ENCODE data around the gene CFAP97D1.

Gene CFAP97D1

GRCh38 chr17:43767713-43768059 is 12.5 kb upstream of the CFAP97D1 start:
- no peak overlapping the region for H3K27ac ChIP-seq (ENCODE audit: low read depth, low read length)
- no peaks in the 10 kb centered on the region for H3K9me3 ChIP-seq (ENCODE audit: control insufficient read depth, insufficient read depth, low read length)
- peaks cover 35% of the 10 kb centered on the region for H3K36me3 ChIP-seq (ENCODE audit: control insufficient read depth, insufficient read depth, low read length)
- no peaks in the 10 kb centered on the region for H3K27me3 ChIP-seq (ENCODE audit: control insufficient read depth, insufficient read depth, low read length)
- no peak overlapping the region for H3K9ac ChIP-seq (ENCODE audit: low read depth, low read length)
- no peaks in the 10 kb centered on the region for H3K4me1 ChIP-seq (ENCODE audit: control insufficient read depth, insufficient read depth, low read length)
- no peak overlapping the region for H3K4me3 ChIP-seq (ENCODE audit: low read depth, low read length)

- no peaks in the 10 kb centered on the region for H3K9me3 ChIP-seq (ENCODE audit: control insufficient read depth, insufficient read depth, low read length)
- H3K36me3 ChIP-seq (ENCODE audit: control insufficient read depth, insufficient read depth, low read length) = peaks cover 42% of the 10 kb centered on the region
- no peak overlapping the region for H3K4me3 ChIP-seq (ENCODE audit: low read depth, low read length)
- H3K27me3 ChIP-seq (ENCODE audit: control insufficient read depth, insufficient read depth, low read length) = no peaks in the 10 kb centered on the region
- no peaks in the 10 kb centered on the region for H3K4me1 ChIP-seq (ENCODE audit: control insufficient read depth, insufficient read depth, low read length)
- H3K27ac ChIP-seq (ENCODE audit: low read depth, low read length) = no peak overlapping the region
- H3K9ac ChIP-seq (ENCODE audit: low read depth, low read length) = no peak overlapping the region
Measured at GRCh38 chr17:43768382-43768781, 11.9 kb upstream of the CFAP97D1 start.

GRCh38 chr17:43768943-43769342 is 11.3 kb upstream of the CFAP97D1 start:
- no peak overlapping the region for H3K4me3 ChIP-seq (ENCODE audit: low read depth, low read length)
- H3K36me3 ChIP-seq (ENCODE audit: control insufficient read depth, insufficient read depth, low read length) = peaks cover 46% of the 10 kb centered on the region
- no peak overlapping the region for H3K9ac ChIP-seq (ENCODE audit: low read depth, low read length)
- H3K27ac ChIP-seq (ENCODE audit: low read depth, low read length) = no peak overlapping the region
- no peaks in the 10 kb centered on the region for H3K27me3 ChIP-seq (ENCODE audit: control insufficient read depth, insufficient read depth, low read length)
- H3K9me3 ChIP-seq (ENCODE audit: control insufficient read depth, insufficient read depth, low read length) = no peaks in the 10 kb centered on the region
- H3K4me1 ChIP-seq (ENCODE audit: control insufficient read depth, insufficient read depth, low read length) = no peaks in the 10 kb centered on the region

DNA sequence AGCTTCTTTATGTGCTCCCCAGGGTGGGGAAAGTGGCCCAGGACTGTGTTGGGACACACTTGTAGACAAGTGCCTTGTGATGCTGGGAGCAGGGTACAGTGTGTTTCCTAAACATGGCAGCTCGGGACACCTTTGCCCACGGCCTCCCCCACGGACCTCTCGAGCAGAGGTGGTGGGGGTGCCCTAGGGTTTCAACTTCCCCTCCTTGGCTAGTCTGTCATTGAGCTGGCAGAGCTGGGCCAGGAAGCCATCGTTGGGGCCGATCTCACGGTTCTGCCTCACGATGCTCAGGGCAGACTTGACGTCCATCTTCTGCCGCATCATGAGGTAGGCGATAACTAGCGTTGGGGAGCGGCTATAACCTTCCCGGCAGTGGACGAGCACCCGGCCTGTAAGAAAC is 10.8 kb upstream of the CFAP97D1 start:
- Histone ChIP-seq H3K27ac (ENCODE audit: low read depth, low read length) (no peak overlapping the region), H3K9ac (ENCODE audit: low read depth, low read length) (no peak overlapping the region), H3K9me3 (ENCODE audit: control insufficient read depth, insufficient read depth, low read length) (no peaks in the 10 kb centered on the region), H3K4me1 (ENCODE audit: control insufficient read depth, insufficient read depth, low read length) (no peaks in the 10 kb centered on the region), H3K4me3 (ENCODE audit: low read depth, low read length) (no peak overlapping the region), H3K27me3 (ENCODE audit: control insufficient read depth, insufficient read depth, low read length) (no peaks in the 10 kb centered on the region), H3K36me3 (ENCODE audit: control insufficient read depth, insufficient read depth, low read length) (peaks cover 51% of the 10 kb centered on the region)

- no peaks in the 10 kb centered on the region for H3K4me1 ChIP-seq (ENCODE audit: control insufficient read depth, insufficient read depth, low read length)
Measured at GRCh38 chr17:43769859-43770258, 10.4 kb upstream of the CFAP97D1 start.

DNA sequence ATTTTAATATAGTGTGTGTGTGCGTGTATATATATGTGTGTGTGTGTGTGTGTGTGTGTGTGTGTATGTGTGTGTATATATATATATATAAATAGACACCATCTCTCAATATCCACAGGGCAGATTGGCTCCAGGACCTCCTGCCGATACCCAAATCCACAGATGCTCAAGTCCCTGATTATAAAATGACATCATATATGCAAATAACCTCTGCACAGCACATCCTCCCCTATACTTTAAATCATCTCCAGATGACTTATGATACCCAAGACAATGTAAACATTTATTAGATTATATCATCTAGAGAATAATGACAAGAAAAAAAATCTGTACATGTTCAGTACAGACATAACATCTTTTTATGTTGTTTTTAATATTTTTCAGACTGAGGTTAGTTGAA is 9.3 kb upstream of the CFAP97D1 start:
- no peaks in the 10 kb centered on the region for H3K9me3 ChIP-seq (ENCODE audit: control insufficient read depth, insufficient read depth, low read length)
- no peaks in the 10 kb centered on the region for H3K4me1 ChIP-seq (ENCODE audit: control insufficient read depth, insufficient read depth, low read length)
- H3K4me3 ChIP-seq (ENCODE audit: low read depth, low read length) = no peak overlapping the region
- H3K27me3 ChIP-seq (ENCODE audit: control insufficient read depth, insufficient read depth, low read length) = no peaks in the 10 kb centered on the region
- no peak overlapping the region for H3K9ac ChIP-seq (ENCODE audit: low read depth, low read length)
- peaks cover 57% of the 10 kb centered on the region for H3K36me3 ChIP-seq (ENCODE audit: control insufficient read depth, insufficient read depth, low read length)
- H3K27ac ChIP-seq (ENCODE audit: low read depth, low read length) = no peak overlapping the region

More at GRCh38 chr17:43769859-43770258, 10.4 kb upstream of the CFAP97D1 start:
- H3K27ac ChIP-seq (ENCODE audit: low read depth, low read length) = no peak overlapping the region
- no peak overlapping the region for H3K4me3 ChIP-seq (ENCODE audit: low read depth, low read length)
- no peak overlapping the region for H3K9ac ChIP-seq (ENCODE audit: low read depth, low read length)
- peaks cover 55% of the 10 kb centered on the region for H3K36me3 ChIP-seq (ENCODE audit: control insufficient read depth, insufficient read depth, low read length)
- H3K9me3 ChIP-seq (ENCODE audit: control insufficient read depth, insufficient read depth, low read length) = no peaks in the 10 kb centered on the region
- H3K27me3 ChIP-seq (ENCODE audit: control insufficient read depth, insufficient read depth, low read length) = no peaks in the 10 kb centered on the region

GRCh38 chr17:43771463-43771862 is 8.8 kb upstream of the CFAP97D1 start:
- Histone ChIP-seq H3K36me3 (ENCODE audit: control insufficient read depth, insufficient read depth, low read length) (peaks cover 57% of the 10 kb centered on the region), H3K4me3 (ENCODE audit: low read depth, low read length) (no peak overlapping the region), H3K9me3 (ENCODE audit: control insufficient read depth, insufficient read depth, low read length) (no peaks in the 10 kb centered on the region), H3K4me1 (ENCODE audit: control insufficient read depth, insufficient read depth, low read length) (no peaks in the 10 kb centered on the region), H3K27ac (ENCODE audit: low read depth, low read length) (no peak overlapping the region), H3K9ac (ENCODE audit: low read depth, low read length) (no peak overlapping the region), H3K27me3 (ENCODE audit: control insufficient read depth, insufficient read depth, low read length) (no peaks in the 10 kb centered on the region)

DNA sequence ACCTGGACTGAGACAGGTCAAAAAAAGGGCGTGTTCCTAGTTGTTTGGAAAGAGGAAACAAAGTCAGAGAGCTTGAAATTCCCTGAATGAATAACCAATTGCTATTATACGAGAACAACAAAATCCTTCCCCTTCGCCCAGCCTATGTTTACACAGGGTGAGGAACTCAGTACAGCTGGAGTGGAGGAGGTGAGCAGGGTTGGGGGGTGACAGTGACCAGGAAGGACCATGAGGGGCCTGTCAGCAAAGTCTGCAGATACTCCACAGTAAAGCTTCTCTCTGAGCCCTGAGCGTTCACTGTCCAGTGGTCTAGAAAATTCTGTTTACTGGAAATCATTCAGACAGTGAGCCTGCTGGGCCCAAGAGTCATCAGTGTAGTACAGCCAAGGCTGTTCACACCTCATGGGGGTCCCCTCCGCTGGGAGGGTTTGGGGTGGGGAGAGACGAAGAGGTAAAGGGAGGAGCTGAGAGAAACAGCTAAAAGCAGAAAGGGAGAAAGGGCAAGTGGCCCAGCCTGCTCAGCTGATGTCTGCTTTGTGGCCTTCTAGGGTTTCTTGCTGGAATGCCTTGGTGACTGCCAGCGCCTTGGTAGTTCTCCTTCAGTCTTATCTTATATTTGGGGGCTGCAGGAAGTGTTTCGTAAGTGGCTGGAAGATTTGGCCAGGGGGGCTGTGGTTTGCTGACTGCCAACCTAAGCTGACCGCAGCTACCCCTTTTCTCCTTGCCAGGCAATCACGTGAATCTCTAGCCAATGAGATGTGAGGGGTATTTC is 7.2 kb upstream of the CFAP97D1 start:
- Histone ChIP-seq H3K36me3 (ENCODE audit: control insufficient read depth, insufficient read depth, low read length) (peaks cover 64% of the 10 kb centered on the region), H3K27ac (ENCODE audit: low read depth, low read length) (no peak overlapping the region)

DNA sequence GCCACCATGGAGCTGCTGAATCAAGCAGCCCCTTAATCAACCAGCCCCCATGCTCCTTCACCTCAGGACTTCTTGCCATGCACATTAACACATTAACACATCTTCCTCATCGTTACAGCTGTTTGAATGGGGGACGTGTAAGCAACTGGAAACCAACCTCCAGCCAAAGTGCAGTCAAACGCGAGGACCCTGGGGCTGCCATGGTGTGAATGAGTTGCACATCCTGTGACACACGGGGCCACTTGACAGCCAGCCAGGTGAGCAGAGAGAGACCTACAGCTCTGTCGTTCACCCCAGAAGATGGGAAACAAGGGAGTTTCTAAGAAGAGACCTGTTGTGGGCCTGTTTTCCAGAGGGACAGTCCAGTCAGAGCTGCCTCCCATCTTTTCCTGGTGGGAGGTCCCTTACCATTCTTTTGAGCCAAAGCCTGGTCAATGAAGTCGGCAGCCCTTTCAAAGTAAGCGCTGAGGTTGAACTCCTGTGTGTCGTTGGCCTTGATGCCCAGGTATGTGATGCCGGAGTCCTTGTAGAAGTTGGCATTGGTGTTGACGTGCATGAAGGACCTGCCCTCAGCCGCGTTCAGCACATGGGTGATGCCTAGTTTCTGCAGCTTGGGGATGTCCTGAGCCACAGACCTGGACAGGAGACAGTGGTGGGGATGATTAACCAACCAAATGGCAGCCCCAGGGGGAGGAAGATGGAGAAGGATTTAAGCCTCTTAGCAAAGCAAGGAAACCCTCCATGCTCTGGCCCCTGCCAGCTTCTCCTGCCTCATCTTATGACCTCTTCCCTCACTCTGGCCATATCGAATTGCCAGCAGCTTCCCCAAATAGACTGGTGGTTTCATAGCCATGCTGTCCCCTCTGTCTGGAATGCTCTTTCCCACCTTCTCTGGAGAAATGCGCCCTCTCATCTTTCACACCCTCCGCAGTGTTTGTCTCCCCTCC is 5.7 kb upstream of the CFAP97D1 start:
- Histone ChIP-seq H3K4me3 (ENCODE audit: low read depth, low read length) (no peak overlapping the region), H3K36me3 (ENCODE audit: control insufficient read depth, insufficient read depth, low read length) (peaks cover 50% of the 10 kb centered on the region), H3K9ac (ENCODE audit: low read depth, low read length) (no peak overlapping the region), H3K27me3 (ENCODE audit: control insufficient read depth, insufficient read depth, low read length) (peaks cover 2% of the 10 kb centered on the region), H3K4me1 (ENCODE audit: control insufficient read depth, insufficient read depth, low read length) (peaks cover 5% of the 10 kb centered on the region), H3K27ac (ENCODE audit: low read depth, low read length) (no peak overlapping the region), H3K9me3 (ENCODE audit: control insufficient read depth, insufficient read depth, low read length) (no peaks in the 10 kb centered on the region)

More for the DNA sequence above, 7.2 kb upstream of the CFAP97D1 start:
- no peaks in the 10 kb centered on the region for H3K9me3 ChIP-seq (ENCODE audit: control insufficient read depth, insufficient read depth, low read length)
- H3K9ac ChIP-seq (ENCODE audit: low read depth, low read length) = no peak overlapping the region
- no peaks in the 10 kb centered on the region for H3K4me1 ChIP-seq (ENCODE audit: control insufficient read depth, insufficient read depth, low read length)
- no peak overlapping the region for H3K4me3 ChIP-seq (ENCODE audit: low read depth, low read length)
- no peaks in the 10 kb centered on the region for H3K27me3 ChIP-seq (ENCODE audit: control insufficient read depth, insufficient read depth, low read length)

DNA sequence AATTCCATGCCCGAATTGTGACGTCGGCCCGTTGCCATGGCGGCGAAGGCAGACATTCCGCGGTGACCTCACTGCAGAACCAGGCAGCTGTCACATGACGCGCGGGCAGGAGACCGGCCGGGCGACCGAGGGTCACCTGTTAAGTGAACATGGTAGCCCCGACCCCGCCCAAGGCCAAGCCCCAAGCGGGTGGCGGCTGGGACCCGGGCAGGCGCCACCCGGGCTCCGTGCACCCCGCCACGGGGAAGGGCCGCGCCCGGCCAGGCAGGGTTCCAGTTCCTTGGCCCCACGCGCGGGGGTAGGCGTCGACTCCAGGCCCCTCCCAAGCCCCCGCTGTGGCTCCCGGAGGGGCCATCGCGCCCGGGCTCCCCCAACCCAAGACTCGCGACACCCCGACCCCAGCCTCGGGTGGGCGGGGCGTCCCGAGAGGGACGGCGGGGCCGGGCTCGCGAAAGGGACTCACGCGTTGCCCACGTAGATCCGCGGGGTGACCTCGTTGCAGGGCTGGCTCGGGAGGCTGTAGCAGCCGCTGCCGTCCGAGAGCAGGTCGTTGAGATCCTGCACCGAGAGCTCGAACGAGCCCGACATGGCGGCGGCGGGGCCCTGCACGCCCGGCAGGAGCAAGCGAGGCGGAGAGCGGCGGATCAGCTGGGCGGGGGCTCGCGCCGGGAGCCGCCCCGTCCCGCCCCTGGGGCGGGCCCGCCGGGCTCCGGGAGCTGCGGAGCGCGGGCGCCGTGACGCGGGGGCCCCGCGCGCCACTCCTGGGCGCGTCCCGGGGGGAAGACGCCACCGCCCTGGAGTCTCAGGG is 1.7 kb upstream of the CFAP97D1 start, which contains the start of gene DUSP3:
DUSP3 (minus strand) TSS at position 641 of the 808 bp plus-strand sequence; CDS start at position 588, 53 bp downstream.
- peak within 1 kb of the TSS; percentile 81 for H3K4me3 ChIP-seq (ENCODE audit: low read depth, low read length)
- H3K36me3 ChIP-seq (ENCODE audit: control insufficient read depth, insufficient read depth, low read length) = peaks cover 22% of the 10 kb centered on the region
- no peaks in the 10 kb centered on the region for H3K9me3 ChIP-seq (ENCODE audit: control insufficient read depth, insufficient read depth, low read length)
- H3K27me3 ChIP-seq (ENCODE audit: control insufficient read depth, insufficient read depth, low read length) = peaks cover 12% of the 10 kb centered on the region
- peak within 1 kb of the TSS; percentile 96 for H3K27ac ChIP-seq (ENCODE audit: low read depth, low read length)
- peak within 1 kb of the TSS; percentile 73 for H3K9ac ChIP-seq (ENCODE audit: low read depth, low read length)
- peaks cover 11% of the 10 kb centered on the region for H3K4me1 ChIP-seq (ENCODE audit: control insufficient read depth, insufficient read depth, low read length)
